Ovary (tissue), 9 donors: ENCODE measurements around the gene FBXL20. TPM values are rescaled to one million over a fixed set of nuclear protein-coding genes. Genes with fewer than 3 reads are reported as not detected.

Experiments
- DNase-seq, 5 donors: peaks; one replicate each; pipeline ENCODE4 v3.0.0-alpha.2; 2019 to 2020
- H3K27ac ChIP-seq, 2 donors: fragments of 200-600 bp; one replicate each; pipeline versions ENCODE4 v1.5.1 to v1.8.0; 2019 to 2022
- H3K27me3 ChIP-seq: fragments of 200-600 bp; one replicate; pipeline ENCODE4 v1.8.0; 2022
- H3K36me3 ChIP-seq: fragments of 200-600 bp; sonication (generic); one replicate; pipeline ENCODE4 v1.5.1; 2019
- H3K4me1 ChIP-seq: one replicate; pipeline ENCODE4 v1.8.1; 2013; ENCODE audit warnings: mild to moderate bottlenecking, moderate library complexity; ENCODE audit not compliant: insufficient read depth
- H3K4me3 ChIP-seq: fragments of 200-600 bp; sonication (generic); one replicate; pipeline ENCODE4 v1.5.1; 2017
- H3K9me3 ChIP-seq, 2 donors: fragments of 200-600 bp in 1 of 2; sonication (generic) in 1 of 2; one replicate each; pipeline versions ENCODE4 v1.5.1 to v1.8.1; 2013 to 2019; ENCODE audit warnings: mild to moderate bottlenecking in 1 of 2, moderate library complexity in 1 of 2
- CTCF ChIP-seq, 3 donors: fragments of 450-650 bp in 2 of 3; fragments of 200-600 bp in 1 of 3; IDR thresholded peaks; one replicate each; pipeline versions ENCODE4 v1.5.1 to v1.8.0; 2016 to 2022; ENCODE audit warnings: antibody characterized with exemption in 3 of 3, mild to moderate bottlenecking in 1 of 3
- EP300 ChIP-seq: sonication (generic); formaldehyde crosslinking; IDR thresholded peaks from one replicate; pipeline ENCODE4 v1.6.1; 2017; ENCODE audit warnings: antibody characterized with exemption
- POLR2A ChIP-seq: fragments of 450-650 bp; IDR thresholded peaks from one replicate; pipeline ENCODE4 v1.6.1; 2017; ENCODE audit warnings: antibody characterized with exemption, mild to moderate bottlenecking, moderate library complexity
- WGBS, 3 donors: extraction: QIAGEN DNeasy Blood & Tissue Kit in 1 of 3; methylation state at CpG; one replicate each; pipeline versions ENCODE4 v1.1.5 to v1.1.7; 2013 to 2017; 5-methylcytosine and 5-hydroxymethylcytosine counted together
- intact Hi-C, 4 donors: fragments of 100-400 bp; cut with DNase I; formaldehyde crosslinking; loops; one replicate each; pipeline versions ENCODE4 v1.11.0 to v1.15.1; 2022 to 2023
- polyA plus RNA-seq, 2 donors: library from polyadenylated mRNA; stranded (reverse); fragments of 200-250 nt in 1 of 2; fragments of 350-450 nt in 1 of 2; fragmentation: Illumina TruSeq in 1 of 2; extraction: RNeasy Lipid Tissue Mini Kit (QIAGEN cat#74804) in 1 of 2; gene quantifications; one replicate each; pipeline ENCODE4 v1.2.3, GENCODE V29; 2013 to 2014
- total RNA-seq, 7 donors: library from RNA; depleted of rRNA in 2 of 7; stranded (reverse); fragments of >200 nt in 2 of 7; fragmentation: NEBNext Ultra II Directional in 3 of 7; extraction: Animal tissue kit (Norgen Biotek cat#: 25700) in 3 of 7; gene quantifications; one replicate each; pipeline versions ENCODE4 v1.1.0 to v1.2.4, GENCODE V29; 2016 to 2023
- donor health status: DM: no; HTN: no; CAD: no; lungs with moderate emphysema.
- donor health status: DM: no; HTN: no; CAD: no.
- donor health status: Bipolar disorder and iron deficiency.
- donor health status: DM: yes; HTN: yes; CAD: no.
- donor health status: DM: no; HTN: no; CAD: no.
- donor health status: DM: yes; HTN: yes; CAD: no.

The FBXL20 gene
- total and polyA plus RNA-seq, 9 donors: 4.7 to 25.2 (median 16.6) TPM

- WGBS, 3 donors: 93 to 97% (median 96%) methylated on average over 6 of the region's 6 CpGs
Measured at GRCh38 chr17:39221572-39221971, 179.9 kb downstream of the FBXL20 start.

GRCh38 chr17:39219647-39220154, 181.7 kb downstream of the FBXL20 start:
- no peak for TF ChIP-seq EP300
- TF ChIP-seq POLR2A: no peak
- TF ChIP-seq CTCF (IDR thresholded peaks at IDR 0.05): no peak
- intact Hi-C loops: loop anchor here in 1 of 4 donors (10.0 kb wide), 1 partner anchor 845 kb away; the partner anchor contains the start of gene THRA
- 56 to 70% (median 58%) methylated on average over 8 of the region's 8 CpGs for WGBS, 3 donors
- Histone ChIP-seq H3K9me3 (no peaks in the 10 kb centered on the region), H3K27me3 (no peaks in the 10 kb centered on the region), H3K27ac (no peak overlapping the region), H3K4me1 (no peaks in the 10 kb centered on the region), H3K36me3 (no peaks in the 10 kb centered on the region), H3K4me3 (no peak overlapping the region)
- no peak for DNase-seq

More at GRCh38 chr17:39221572-39221971, 179.9 kb downstream of the FBXL20 start:
- intact Hi-C loops: loop anchor here in 1 of 4 donors (10.0 kb wide), 1 partner anchor 843 kb away; the partner anchor contains the start of gene THRA
- no peaks in the 10 kb centered on the region for H3K27me3 ChIP-seq
- DNase-seq: no peak
- no peaks in the 10 kb centered on the region for H3K9me3 ChIP-seq
- no peak overlapping the region for H3K27ac ChIP-seq
- no peak overlapping the region for H3K4me3 ChIP-seq
- TF ChIP-seq POLR2A: no peak
- TF ChIP-seq CTCF (IDR thresholded peaks at IDR 0.05): no peak
- no peak for TF ChIP-seq EP300
- H3K36me3 ChIP-seq: no peaks in the 10 kb centered on the region
- H3K4me1 ChIP-seq: peaks cover 2% of the 10 kb centered on the region

GRCh38 chr17:39218906-39219305, 182.5 kb downstream of the FBXL20 start:
- Histone ChIP-seq H3K4me1 (no peaks in the 10 kb centered on the region), H3K27ac (no peak overlapping the region), H3K4me3 (no peak overlapping the region), H3K9me3 (no peaks in the 10 kb centered on the region), H3K27me3 (no peaks in the 10 kb centered on the region), H3K36me3 (no peaks in the 10 kb centered on the region)
- intact Hi-C loops: no loop called here
- TF ChIP-seq POLR2A (no peak), EP300 (no peak), CTCF (IDR thresholded peaks at IDR 0.05) (no peak)
- 14 to 38% (median 19%) methylated on average over 8 of the region's 8 CpGs for WGBS, 3 donors
- DNase-seq: no peak

- Histone ChIP-seq H3K4me3 (no peak overlapping the region), H3K36me3 (no peaks in the 10 kb centered on the region), H3K9me3 (no peaks in the 10 kb centered on the region), H3K27me3 (no peaks in the 10 kb centered on the region), H3K4me1 (no peaks in the 10 kb centered on the region), H3K27ac (no peak overlapping the region)
- intact Hi-C loops: no loop called here
- 22 to 32% (median 27%) methylated on average over 24 of the region's 24 CpGs for WGBS, 3 donors
- TF ChIP-seq EP300 (no peak), CTCF (IDR thresholded peaks at IDR 0.05) (no peak), POLR2A (no peak)
- no peak for DNase-seq
Measured at GRCh38 chr17:39217734-39218369, 183.6 kb downstream of the FBXL20 start.
